HG03469 (cell line): Measurements from ENCODE around the gene DNALI1.
"Not testable (repeated sequence)": the region's sequence is repeated elsewhere in the genome, so short reads cannot be mapped to it uniquely, and the experiment has no call there.

Experiments used
- ATAC-seq: cut with Tn5 transposase; IDR thresholded peaks from one replicate; pipeline ENCODE4 v1.9.1; 2021; ENCODE audit warnings: mild to moderate bottlenecking, moderate library complexity, moderate number of reproducible peaks; ENCODE audit not compliant: unreplicated experiment

DNALI1 gene

DNA sequence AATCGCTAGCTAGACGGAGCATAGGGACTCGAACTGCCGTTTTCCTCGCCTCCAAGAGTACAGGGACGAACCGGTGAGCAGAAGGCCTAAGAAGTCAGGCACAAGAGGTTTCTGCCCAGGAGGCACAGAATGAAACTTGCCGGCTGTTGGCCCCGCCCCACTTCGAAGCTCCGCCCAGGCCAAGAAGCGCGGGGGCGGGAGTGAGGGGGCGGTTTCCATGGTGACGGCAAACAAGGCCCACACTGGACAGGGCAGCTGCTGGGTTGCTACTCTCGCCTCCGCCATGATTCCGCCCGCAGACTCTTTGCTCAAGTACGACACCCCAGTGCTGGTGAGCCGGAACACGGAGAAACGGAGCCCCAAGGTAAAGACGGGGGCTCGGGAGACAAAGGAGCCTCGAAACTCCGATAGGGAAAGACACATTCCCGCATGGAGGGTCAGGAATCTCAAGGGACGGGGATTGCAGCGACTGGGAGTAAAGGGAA lies at the start of gene DNALI1:
Gene DNALI1, plus strand, starts transcription at position 229 of the 485 bp plus-strand sequence. Its CDS starts 55 bp downstream, at position 284.
- ATAC-seq: no peak

GRCh38 chr1:37509181-37509580 lies 47.6 kb upstream of the DNALI1 start:
- no peak for ATAC-seq

GRCh38 chr1:37513795-37514349 lies 42.9 kb upstream of the DNALI1 start:
- ATAC-seq: no peak

DNA sequence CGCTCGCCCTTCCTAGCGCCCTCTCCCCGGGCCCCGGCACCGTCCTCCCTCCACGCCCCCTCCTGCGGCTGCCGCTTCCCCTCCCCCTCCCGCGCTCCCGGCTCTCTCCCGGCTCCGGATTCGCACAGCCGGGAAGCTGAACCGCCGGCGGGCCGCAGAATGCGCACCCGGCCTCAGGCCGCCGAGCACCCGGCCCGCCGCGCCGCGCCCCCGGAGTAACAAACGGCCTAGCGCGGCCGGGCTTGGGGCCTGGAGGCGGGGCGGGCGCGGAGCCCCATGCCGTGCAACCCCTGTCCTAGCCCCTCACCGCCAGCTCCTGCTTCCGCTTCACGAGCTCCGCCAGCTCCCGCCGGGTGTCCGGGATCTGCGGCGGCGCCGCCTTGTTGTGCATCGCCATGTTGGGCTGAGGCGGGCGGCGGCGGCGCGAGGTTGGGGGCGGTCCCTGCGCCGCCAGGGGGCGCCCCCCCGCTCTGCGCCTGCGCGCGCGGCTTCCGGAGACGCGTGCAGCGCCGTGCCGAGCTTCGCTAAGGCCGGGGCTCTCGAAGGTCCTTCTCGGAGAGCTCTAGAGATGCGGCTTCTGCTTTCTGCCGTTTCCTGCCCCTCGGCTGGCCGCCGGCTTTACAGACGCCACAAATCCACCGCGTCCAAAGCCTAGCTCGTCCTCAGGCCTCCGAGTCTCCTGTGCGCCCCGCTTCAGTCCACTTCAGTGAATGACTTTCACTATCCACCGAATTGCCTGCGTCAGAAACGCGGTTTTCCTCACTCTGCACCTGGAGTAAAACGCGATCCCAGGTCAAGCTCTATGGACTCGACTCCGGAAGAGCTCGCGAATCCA lies 42.2 kb upstream of the DNALI1 start, which contains the start of gene MEAF6:
Gene MEAF6, minus strand, starts transcription at position 417 of the 835 bp plus-strand sequence. Its CDS starts 20 bp downstream, at position 397.
- peak; percentile 66 for ATAC-seq

- ATAC-seq: no peak
Observed at GRCh38 chr1:37515185-37516034, 41.3 kb upstream of the DNALI1 start.

- no peak for ATAC-seq
Observed at GRCh38 chr1:37517569-37517968, 39.2 kb upstream of the DNALI1 start.

DNA sequence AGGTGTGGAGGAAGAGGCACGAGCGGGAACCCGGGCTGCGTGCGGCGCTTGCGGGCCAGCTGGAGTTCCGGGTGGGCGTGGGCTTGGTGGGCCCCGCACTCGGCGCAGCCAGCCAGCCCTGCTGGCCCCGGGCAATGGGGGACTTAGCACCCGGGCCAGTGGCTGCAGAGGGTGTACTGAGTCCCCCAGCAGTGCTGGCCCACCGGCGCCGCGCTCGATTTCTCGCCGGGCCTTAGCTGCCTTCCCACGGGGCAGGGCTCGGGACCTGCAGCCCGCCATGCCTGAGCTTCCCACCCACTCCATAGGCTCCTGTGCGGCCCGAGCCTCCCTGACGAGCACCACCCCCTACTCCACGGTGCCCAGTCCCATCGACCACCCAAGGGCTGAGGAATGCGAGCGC lies 38.5 kb upstream of the DNALI1 start:
- ATAC-seq: not testable (repeated sequence)

- not testable (repeated sequence) for ATAC-seq
Observed at GRCh38 chr1:37518929-37519328, 37.8 kb upstream of the DNALI1 start.

DNA sequence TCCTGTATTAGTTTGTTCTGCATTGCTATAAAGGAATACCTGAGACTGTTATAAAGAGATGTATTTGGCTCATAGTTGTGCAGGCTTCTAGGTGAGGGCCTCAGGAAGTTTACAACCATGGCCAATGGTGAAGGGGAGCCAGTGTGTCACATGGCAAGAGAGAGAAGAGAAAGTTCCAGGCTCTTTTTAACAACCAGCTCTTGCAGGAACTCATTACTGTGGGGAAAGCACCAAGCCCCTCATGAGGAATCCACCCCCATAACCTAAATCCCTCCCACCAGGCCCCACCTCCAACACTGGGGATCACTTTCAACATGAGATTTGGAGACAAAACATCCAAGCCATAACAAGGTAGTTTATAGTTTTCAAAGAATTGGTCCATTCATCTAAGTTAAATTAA lies 37.1 kb upstream of the DNALI1 start:
- no peak for ATAC-seq

GRCh38 chr1:37529888-37530287 lies 26.9 kb upstream of the DNALI1 start:
- ATAC-seq: not testable (repeated sequence)

- not testable (repeated sequence) for ATAC-seq
Observed at GRCh38 chr1:37532418-37533156, 24.2 kb upstream of the DNALI1 start.

DNA sequence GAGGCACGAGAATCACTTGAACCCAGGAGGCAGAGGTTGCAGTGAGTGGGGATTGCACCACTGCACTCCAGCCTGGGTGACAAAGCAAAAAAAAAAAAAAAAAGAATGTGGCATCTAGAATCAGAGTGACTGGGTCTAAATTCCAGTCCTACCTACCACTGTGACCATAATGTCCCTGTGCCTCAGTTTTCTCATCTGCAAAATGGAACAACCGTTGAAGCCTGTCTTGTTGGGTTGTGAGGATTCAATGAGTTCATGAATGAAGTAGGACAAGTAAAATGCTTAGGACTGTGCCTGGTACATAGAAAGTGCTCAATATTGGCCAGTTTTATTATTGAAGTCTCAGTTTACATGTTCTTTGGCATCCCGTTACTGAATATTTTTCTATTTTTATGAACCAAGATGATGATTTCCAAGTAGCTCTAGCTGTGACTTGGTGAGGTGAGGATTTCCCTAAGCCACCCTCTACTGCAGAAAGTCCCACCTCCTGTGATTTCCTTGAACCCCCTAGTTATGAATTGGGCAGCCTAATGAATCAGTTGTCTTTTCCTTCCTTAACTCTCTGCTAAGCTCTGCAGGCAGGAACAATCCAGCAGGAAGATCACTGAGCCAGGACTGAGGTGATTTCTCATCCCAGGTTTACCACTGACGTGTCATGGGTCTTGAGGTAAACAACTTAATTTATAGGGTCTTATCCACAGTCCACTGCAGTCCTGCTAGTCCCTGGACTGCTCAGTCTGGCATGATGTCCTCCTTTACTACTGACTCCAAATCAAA lies 23.2 kb upstream of the DNALI1 start:
- ATAC-seq: no peak

GRCh38 chr1:37537378-37537777 lies 19.4 kb upstream of the DNALI1 start:
- ATAC-seq: no peak

DNA sequence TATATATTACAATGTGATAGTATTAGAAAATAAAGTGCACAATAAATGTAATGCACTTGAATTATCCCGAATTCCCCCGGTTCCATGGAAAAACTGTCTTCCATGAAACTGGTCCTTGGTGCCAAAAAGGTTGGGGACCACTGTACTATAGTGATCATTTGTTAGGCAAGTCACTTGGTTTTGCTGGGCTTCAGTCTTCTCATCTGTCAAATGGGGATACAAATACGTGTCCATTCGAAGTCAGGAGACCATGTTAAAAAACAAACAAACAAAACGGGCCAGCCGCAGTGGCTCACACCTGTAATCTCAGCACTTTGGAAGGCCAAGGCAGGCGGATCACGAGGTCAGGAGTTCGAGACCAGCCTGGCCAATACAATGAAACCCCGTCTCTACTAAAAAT lies 17.6 kb upstream of the DNALI1 start:
- ATAC-seq: not testable (repeated sequence)

- no peak for ATAC-seq
Observed at GRCh38 chr1:37540036-37540785, 16.5 kb upstream of the DNALI1 start.

DNA sequence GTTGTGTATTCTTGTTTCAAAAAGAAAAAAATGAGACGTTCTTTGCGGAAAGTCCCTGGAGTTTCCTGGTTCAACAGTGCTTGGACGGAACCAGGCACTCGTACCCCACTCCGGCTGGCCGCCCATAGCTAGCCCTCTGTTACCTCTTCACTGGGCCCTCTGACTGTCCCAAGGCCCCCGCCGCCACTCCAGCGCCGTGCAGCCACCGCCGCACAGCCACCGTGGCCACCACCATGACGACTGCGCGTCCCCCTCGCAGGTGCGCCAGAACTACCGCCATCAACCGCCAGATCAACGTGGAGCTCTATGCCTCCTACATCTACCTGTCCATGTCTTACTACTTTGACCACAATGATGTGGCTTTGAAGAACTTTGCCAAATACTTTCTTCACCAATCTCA lies 12.2 kb upstream of the DNALI1 start:
- no peak for ATAC-seq

DNA sequence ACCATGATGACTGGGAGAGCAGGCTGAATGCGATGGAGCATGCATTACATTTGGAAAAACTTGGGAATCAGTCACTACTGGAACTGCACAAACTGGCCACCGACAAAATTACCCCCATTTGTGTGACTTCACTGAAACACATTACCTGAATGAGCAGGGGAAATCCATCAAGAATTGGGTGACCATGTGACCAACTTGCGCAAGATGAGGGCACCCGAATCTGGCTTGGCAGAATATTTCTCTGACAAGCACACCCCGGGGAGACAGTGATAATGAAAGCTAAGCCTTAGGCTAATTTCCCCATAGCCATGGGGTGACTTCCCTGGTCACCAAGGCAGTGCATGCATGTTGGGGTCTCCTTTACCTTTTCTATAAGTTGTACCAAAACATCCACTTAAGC lies 11.7 kb upstream of the DNALI1 start:
- ATAC-seq: no peak

DNA sequence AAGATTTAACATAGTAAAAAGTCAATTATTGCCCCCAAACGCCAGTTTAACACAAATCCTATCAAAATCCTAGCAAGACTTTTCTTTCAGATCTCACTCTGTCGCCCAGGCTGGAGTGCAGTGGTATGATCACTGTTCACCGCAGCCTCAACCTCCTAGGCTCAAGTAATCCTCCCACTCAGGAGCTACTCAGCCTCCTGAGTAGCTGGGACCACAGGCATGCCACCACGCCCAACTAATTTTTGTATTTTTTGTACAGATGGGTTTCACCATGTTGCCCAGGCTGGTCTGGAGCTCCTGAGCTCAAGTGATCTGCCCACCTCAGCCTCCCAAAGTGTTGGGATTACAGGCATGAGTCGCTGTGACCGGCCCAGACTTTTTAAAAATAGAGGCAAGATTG lies 7.4 kb upstream of the DNALI1 start:
- no peak for ATAC-seq

- no peak for ATAC-seq
Observed at GRCh38 chr1:37553598-37553926, 3.2 kb upstream of the DNALI1 start.
